Glutamatergic neuron (in vitro differentiated cells): ENCODE measurements around the gene MRPL41. TPM values are rescaled to one million over a fixed set of nuclear protein-coding genes. Genes with fewer than 3 reads are reported as not detected.
A peak's percentile ranks its signal among the peaks of the same experiment; 100 is the strongest.
"Not testable (repeated sequence)": the region's sequence is repeated elsewhere in the genome, so short reads cannot be mapped to it uniquely, and the experiment has no call there.

Experiments used
- DNase-seq: peaks from one replicate; pipeline ENCODE4 v3.0.0; 2022
- H3K27ac Mint-ChIP-seq: one replicate; pipeline ENCODE4 v1.8.0; 2020; ENCODE audit warnings: mild to moderate bottlenecking, mixed read lengths, inconsistent platforms; ENCODE audit not compliant: unreplicated experiment
- H3K27me3 Mint-ChIP-seq: one replicate; pipeline ENCODE4 v1.8.0; 2020; ENCODE audit warnings: mild to moderate bottlenecking, moderate library complexity, mixed read lengths, inconsistent platforms; ENCODE audit not compliant: unreplicated experiment
- H3K36me3 Mint-ChIP-seq: one replicate; pipeline ENCODE4 v1.8.0; 2020; ENCODE audit warnings: mild to moderate bottlenecking, mixed read lengths, inconsistent platforms; ENCODE audit not compliant: unreplicated experiment
- H3K4me1 Mint-ChIP-seq: one replicate; pipeline ENCODE4 v1.8.0; 2020; ENCODE audit warnings: mild to moderate bottlenecking, low read depth, mixed read lengths, inconsistent platforms; ENCODE audit not compliant: unreplicated experiment
- H3K4me3 Mint-ChIP-seq: one replicate; pipeline ENCODE4 v1.8.0; 2020; ENCODE audit warnings: mild to moderate bottlenecking, mixed read lengths, inconsistent platforms; ENCODE audit not compliant: unreplicated experiment
- H3K9me3 Mint-ChIP-seq: one replicate; pipeline ENCODE4 v1.8.0; 2020; ENCODE audit warnings: mild to moderate bottlenecking, moderate library complexity, mixed read lengths, inconsistent platforms; ENCODE audit not compliant: unreplicated experiment
- CTCF ChIP-seq: fragments of 200-600 bp; sonication (generic); IDR thresholded peaks from one replicate; pipeline ENCODE4 v1.5.0; 2021; ENCODE audit not compliant: partially characterized antibody, unreplicated experiment
- total RNA-seq: library from RNA; stranded (reverse); fragmentation: NEBNext Ultra II Directional; extraction: Animal tissue kit (Norgen Biotek cat#: 25700); gene quantifications from one replicate; pipeline ENCODE4 v1.2.1, GENCODE V29; 2021; ENCODE audit not compliant: unreplicated experiment

MRPL41 gene
- total RNA-seq, 1 donor from 2014 or later = 48.9 TPM

GRCh38 chr9:137524981-137525317 is 26.7 kb upstream of the MRPL41 start:
- Mint-ChIP-seq H3K27ac (no peak overlapping the region), H3K4me1 (no peaks in the 10 kb centered on the region), H3K4me3 (no peak overlapping the region), H3K9me3 (peaks cover 4% of the 10 kb centered on the region), H3K36me3 (no peaks in the 10 kb centered on the region), H3K27me3 (no peaks in the 10 kb centered on the region)
- DNase-seq = no peak
- no peak for TF ChIP-seq CTCF

- TF ChIP-seq CTCF = no peak
- no peak overlapping the region for H3K4me3 Mint-ChIP-seq
Observed at GRCh38 chr9:137530331-137530730, 21.3 kb upstream of the MRPL41 start.

GRCh38 chr9:137531099-137531765 is 20.4 kb upstream of the MRPL41 start:
- Mint-ChIP-seq H3K36me3 (no peaks in the 10 kb centered on the region), H3K27ac (peak overlapping the region; percentile 68), H3K9me3 (peaks cover 2% of the 10 kb centered on the region), H3K4me1 (peaks cover 14% of the 10 kb centered on the region), H3K27me3 (peaks cover 11% of the 10 kb centered on the region), H3K4me3 (peak overlapping the region; percentile 4)
- DNase-seq = no peak
- no peak for TF ChIP-seq CTCF

More at GRCh38 chr9:137530331-137530730, 21.3 kb upstream of the MRPL41 start:
- no peaks in the 10 kb centered on the region for H3K36me3 Mint-ChIP-seq
- DNase-seq = no peak
- H3K4me1 Mint-ChIP-seq = peaks cover 14% of the 10 kb centered on the region
- H3K27ac Mint-ChIP-seq = no peak overlapping the region
- H3K9me3 Mint-ChIP-seq = peaks cover 2% of the 10 kb centered on the region
- H3K27me3 Mint-ChIP-seq = peaks cover 11% of the 10 kb centered on the region

GRCh38 chr9:137532891-137533468 is 18.7 kb upstream of the MRPL41 start:
- Mint-ChIP-seq H3K27me3 (peaks cover 11% of the 10 kb centered on the region), H3K4me1 (peaks cover 14% of the 10 kb centered on the region)
- not testable (repeated sequence) for H3K27ac Mint-ChIP-seq, H3K9me3 Mint-ChIP-seq, H3K4me3 Mint-ChIP-seq, H3K36me3 Mint-ChIP-seq, DNase-seq

- Mint-ChIP-seq H3K27ac (peak overlapping the region; percentile 64), H3K27me3 (peaks cover 11% of the 10 kb centered on the region), H3K36me3 (no peaks in the 10 kb centered on the region), H3K4me3 (no peak overlapping the region), H3K9me3 (peaks cover 2% of the 10 kb centered on the region), H3K4me1 (peaks cover 14% of the 10 kb centered on the region)
- no peak for DNase-seq
- peak; percentile 51 for TF ChIP-seq CTCF
Observed at GRCh38 chr9:137534256-137535119, 17.2 kb upstream of the MRPL41 start.
